ENCODE data around the gene RALGAPA1. TPM values are rescaled to one million over a fixed set of nuclear protein-coding genes. Genes with fewer than 3 reads are reported as not detected.

The RALGAPA1 gene
- total and polyA plus RNA-seq, 2 of the 13 experiments (the other 11 are each of a cell fraction or from before 2014, with no cell fraction given): 65.0 to 89.2 TPM

- TF ChIP-seq ZNF318 (CRISPR knock-in tag; IDR thresholded peaks at IDR 0.05) (peak; percentile 100), AGO2 (optimal IDR thresholded peaks at IDR 0.05; ENCODE audit: low read depth, low read length) (no peak), FOXJ3 (CRISPR knock-in tag; IDR thresholded peaks at IDR 0.05; ENCODE audit: borderline replicate concordance) (peak; percentile 100), ZNF207 (IDR thresholded peaks at IDR 0.05; ENCODE audit: borderline replicate concordance) (no peak), ZNF441 (CRISPR knock-in tag; IDR thresholded peaks at IDR 0.05; ENCODE audit: borderline replicate concordance) (peak; percentile 100), SATB2 (CRISPR knock-in tag; IDR thresholded peaks at IDR 0.05) (peak; percentile 100), ASH2L (IDR thresholded peaks at IDR 0.05; ENCODE audit: insufficient read length, low read depth, low read length) (peak; percentile 42), BRCA1 (CRISPR knock-in tag; IDR thresholded peaks at IDR 0.05) (peak; percentile 100), SNRNP70 (IDR thresholded peaks at IDR 0.05; ENCODE audit: low read depth, low read length) (no peak), DMTF1 (CRISPR knock-in tag; IDR thresholded peaks at IDR 0.05) (peak; percentile 99), HDAC2 (CRISPR knock-in tag; IDR thresholded peaks at IDR 0.05) (peak; percentile 100), ZNF639 (CRISPR knock-in tag; conservative IDR thresholded peaks at IDR 0.05) (peak; percentile 100), GPBP1L1 (CRISPR knock-in tag; IDR thresholded peaks at IDR 0.05) (peak; percentile 68; the same call in 1 of the 2 replicates), MAZ (IDR thresholded peaks at IDR 0.05; ENCODE audit: borderline replicate concordance, low read depth, low read length) (peak; percentile 64; the same call in 1 of the 2 replicates), MAZ (CRISPR knock-in tag; IDR thresholded peaks at IDR 0.05; ENCODE audit: low read depth) (peak; percentile 100), ZIK1 (CRISPR knock-in tag; IDR thresholded peaks at IDR 0.05; ENCODE audit: borderline replicate concordance, low read depth) (peak; percentile 100)
Measured at GRCh38 chr14:35534873-35535482, 274.1 kb downstream of the RALGAPA1 start (continued).
